Gastroesophageal sphincter (tissue), 4 donors: ENCODE results near the gene IER2. TPM values are rescaled to one million over a fixed set of nuclear protein-coding genes. Genes with fewer than 3 reads are reported as not detected.
A peak's percentile ranks its signal among the peaks of the same experiment; 100 is the strongest.
"Not testable (repeated sequence)": the region's sequence is repeated elsewhere in the genome, so short reads cannot be mapped to it uniquely, and the experiment has no call there.

Experiments used
- ATAC-seq: fragments of 150-250 bp; one replicate; pipeline ENCODE4 v1.9.1; 2016; ENCODE audit warnings: mild to moderate bottlenecking, moderate library complexity
- H3K27ac ChIP-seq, 4 donors: fragments of 200-600 bp; sonication (generic) in 3 of 4; 1 replicate in 3 of 4; 2 replicates in 1 of 4; pipeline ENCODE4 v1.5.1; 2016 to 2019
- H3K27me3 ChIP-seq: fragments of 200-600 bp; sonication (generic); one replicate; pipeline ENCODE4 v1.5.1; 2019
- H3K36me3 ChIP-seq, 2 donors: fragments of 200-600 bp; sonication (generic); one replicate each; pipeline ENCODE4 v1.5.1; 2019; ENCODE audit warnings: control low read depth in 1 of 2
- H3K4me1 ChIP-seq, 3 donors: fragments of 200-600 bp; sonication (generic); 1 replicate in 2 of 3; 2 replicates in 1 of 3; pipeline ENCODE4 v1.5.1; 2016 to 2019; ENCODE audit warnings: control low read depth in 2 of 3
- H3K4me3 ChIP-seq, 2 donors: fragments of 200-600 bp; sonication (generic); one replicate each; pipeline ENCODE4 v1.5.1; 2019; ENCODE audit warnings: mild to moderate bottlenecking in 1 of 2, moderate library complexity in 1 of 2
- H3K9me3 ChIP-seq, 3 donors: fragments of 200-600 bp; sonication (generic); one replicate each; pipeline ENCODE4 v1.5.1; 2017 to 2019; ENCODE audit warnings: control low read depth in 2 of 3
- CTCF ChIP-seq, 4 experiments: fragments of 200-600 bp in 2 of 4; fragments of 450-650 bp in 2 of 4; sonication (generic) in 1 of 4; IDR thresholded peaks; one replicate each; pipeline ENCODE4 v1.5.1; 2017 to 2019; ENCODE audit warnings: antibody characterized with exemption in 4 of 4, mild to moderate bottlenecking in 2 of 4, moderate library complexity in 2 of 4
- EP300 ChIP-seq: sonication (generic); formaldehyde crosslinking; IDR thresholded peaks from one replicate; pipeline ENCODE4 v1.6.1; 2017; ENCODE audit warnings: antibody characterized with exemption, mild to moderate bottlenecking
- POLR2A ChIP-seq, 2 donors: fragments of 450-650 bp; IDR thresholded peaks; one replicate each; pipeline ENCODE4 v1.6.1; 2017; ENCODE audit warnings: antibody characterized with exemption in 2 of 2, mild to moderate bottlenecking in 2 of 2, moderate library complexity in 1 of 2
- POLR2AphosphoS5 ChIP-seq: sonication (generic); formaldehyde crosslinking; IDR thresholded peaks from one replicate; pipeline ENCODE4 v1.6.1; 2017; ENCODE audit warnings: antibody characterized with exemption
- WGBS, 2 donors: methylation state at CpG; one replicate each; pipeline ENCODE4 v1.1.5; 2018; ENCODE audit warnings: low coverage in 1 of 2; 5-methylcytosine and 5-hydroxymethylcytosine counted together
- total RNA-seq, 4 donors: library from RNA; depleted of rRNA; stranded (reverse); fragments of >200 nt; gene quantifications; one replicate each; pipeline ENCODE4 v1.1.0, GENCODE V29; 2016

Gene IER2
- total RNA-seq, 4 donors from 2014 or later = 33.8 to 62.1 (median 48.0) TPM

GRCh38 chr19:13181747-13182388 lies 31.7 kb downstream of the IER2 start:
- TF ChIP-seq EP300 (no peak), POLR2AphosphoS5 (peak; percentile 59), CTCF (IDR thresholded peaks at IDR 0.05) (no peak), POLR2A (IDR thresholded peaks at IDR 0.05) (no peak)
- Histone ChIP-seq H3K4me1 (peaks cover 0 to 16% (median 7%) of the 10 kb centered on the region in 3 donors), H3K4me3 (no peak overlapping the region), H3K36me3 (no peaks in the 10 kb centered on the region), H3K27ac (peak overlapping the region in 3 of 4 donors; percentile 38 to 45 (median 43)), H3K27me3 (no peaks in the 10 kb centered on the region), H3K9me3 (no peaks in the 10 kb centered on the region)
- 14 to 40% methylated on average over 1 to 6 of the region's 16 CpGs for WGBS, 2 donors
- ATAC-seq = peak; percentile 28

- WGBS, 2 donors = 55 to 72% methylated on average over 3 to 16 of the region's 23 CpGs
- not testable (repeated sequence) for H3K27ac ChIP-seq, H3K27me3 ChIP-seq, H3K4me3 ChIP-seq, H3K9me3 ChIP-seq, H3K36me3 ChIP-seq, ATAC-seq
- H3K4me1 ChIP-seq = peaks cover 0 to 16% (median 7%) of the 10 kb centered on the region in 3 donors
These were observed 34.7 kb downstream of the IER2 start for GRCh38 chr19:13184926-13185325.

GRCh38 chr19:13185763-13186657 lies 35.8 kb downstream of the IER2 start:
- peaks cover 0 to 16% (median 7%) of the 10 kb centered on the region in 3 donors for H3K4me1 ChIP-seq
- H3K27me3 ChIP-seq, H3K9me3 ChIP-seq, H3K36me3 ChIP-seq, H3K27ac ChIP-seq, H3K4me3 ChIP-seq, ATAC-seq: not testable (repeated sequence)
- WGBS, 2 donors = 56 to 67% methylated on average over 3 to 11 of the region's 22 CpGs

- WGBS, 2 donors = no CpG with 5 or more reads among the region's 38 CpGs
These were observed 36.5 kb downstream of the IER2 start for GRCh38 chr19:13186688-13187087.

GRCh38 chr19:13187419-13187818 lies 37.2 kb downstream of the IER2 start:
- Histone ChIP-seq H3K27me3 (no peaks in the 10 kb centered on the region), H3K9me3 (no peaks in the 10 kb centered on the region), H3K4me3 (no peak overlapping the region), H3K27ac (no peak overlapping the region), H3K4me1 (peaks cover 0 to 3% (median 0%) of the 10 kb centered on the region in 3 donors), H3K36me3 (no peaks in the 10 kb centered on the region)
- ATAC-seq = no peak
- WGBS, 2 donors = 94% methylated on average over 4 of the region's 4 CpGs; no CpG with 5 or more reads in 1 of the 2 donors
- no peak for TF ChIP-seq POLR2AphosphoS5
- no peak for TF ChIP-seq CTCF (IDR thresholded peaks at IDR 0.05)
- TF ChIP-seq POLR2A (IDR thresholded peaks at IDR 0.05) = no peak
- TF ChIP-seq EP300 = no peak

More at GRCh38 chr19:13186688-13187087, 36.5 kb downstream of the IER2 start:
- not testable (repeated sequence) for H3K9me3 ChIP-seq, H3K4me1 ChIP-seq, H3K36me3 ChIP-seq, H3K27me3 ChIP-seq, H3K4me3 ChIP-seq, H3K27ac ChIP-seq, ATAC-seq

- Histone ChIP-seq H3K27ac (no peak overlapping the region), H3K36me3 (no peaks in the 10 kb centered on the region), H3K4me3 (no peak overlapping the region), H3K27me3 (no peaks in the 10 kb centered on the region), H3K4me1 (no peaks in the 10 kb centered on the region), H3K9me3 (no peaks in the 10 kb centered on the region)
- ATAC-seq = no peak
- no peak for TF ChIP-seq POLR2AphosphoS5
- no peak for TF ChIP-seq EP300
- TF ChIP-seq CTCF (IDR thresholded peaks at IDR 0.05) = no peak
- TF ChIP-seq POLR2A (IDR thresholded peaks at IDR 0.05) = no peak
- 44 to 65% methylated on average over 2 to 3 of the region's 4 CpGs for WGBS, 2 donors
These were observed 39.4 kb downstream of the IER2 start for GRCh38 chr19:13189600-13189999.
